HEK293 (cell line): ENCODE measurements around the gene SUCO.
"Not testable (repeated sequence)": the region's sequence is repeated elsewhere in the genome, so short reads cannot be mapped to it uniquely, and the experiment has no call there.

Experiments used
- KLF1 ChIP-seq: fragments of 450-650 bp; formaldehyde crosslinking; IDR thresholded peaks from 2 replicates; pipeline ENCODE4 v1.5.1; 2016; ENCODE audit warnings: missing biosample characterization, missing genetic modification characterization
- ZBTB21 ChIP-seq: fragments of 450-650 bp; formaldehyde crosslinking; IDR thresholded peaks from 2 replicates; pipeline ENCODE4 v1.5.1; 2017; ENCODE audit warnings: missing biosample characterization, missing genetic modification characterization
- ZNF366 ChIP-seq: fragments of 450-650 bp; formaldehyde crosslinking; conservative IDR thresholded peaks from 2 replicates; pipeline ENCODE4 v1.5.1; 2016; ENCODE audit warnings: missing biosample characterization, missing genetic modification characterization
- ZNF549 ChIP-seq: fragments of 450-650 bp; IDR thresholded peaks from 2 replicates; pipeline ENCODE4 v1.5.1; 2018; ENCODE audit warnings: missing biosample characterization, missing genetic modification characterization, mild to moderate bottlenecking, inconsistent platforms, moderate library complexity
- ZNF768 ChIP-seq: fragments of 450-650 bp; formaldehyde crosslinking; IDR thresholded peaks from 2 replicates; pipeline ENCODE4 v1.5.1; 2018; ENCODE audit warnings: missing biosample characterization, mild to moderate bottlenecking, missing genetic modification characterization
- ZSCAN23 ChIP-seq: fragments of 450-650 bp; formaldehyde crosslinking; IDR thresholded peaks from 2 replicates; pipeline ENCODE4 v1.5.1; 2016; ENCODE audit warnings: missing biosample characterization, missing genetic modification characterization
- ZXDB ChIP-seq: fragments of 450-650 bp; formaldehyde crosslinking; IDR thresholded peaks from 2 replicates; pipeline ENCODE4 v1.5.1; 2016; ENCODE audit warnings: missing biosample characterization, missing genetic modification characterization
- TF ChIP-seq, protein P1 (sequence below): fragments of 450-650 bp; formaldehyde crosslinking; IDR thresholded peaks from 2 replicates; pipeline ENCODE4 v1.5.1; 2016; ENCODE audit warnings: missing biosample characterization, missing genetic modification characterization
- TF ChIP-seq, protein P2 (sequence below): fragments of 450-650 bp; formaldehyde crosslinking; IDR thresholded peaks from 2 replicates; pipeline ENCODE4 v1.5.1; 2017; ENCODE audit warnings: missing biosample characterization, missing genetic modification characterization
- TF ChIP-seq, protein P3 (sequence below): fragments of 450-650 bp; formaldehyde crosslinking; IDR thresholded peaks from 2 replicates; pipeline ENCODE4 v1.5.1; 2016; ENCODE audit warnings: missing biosample characterization, missing genetic modification characterization

DNA sequence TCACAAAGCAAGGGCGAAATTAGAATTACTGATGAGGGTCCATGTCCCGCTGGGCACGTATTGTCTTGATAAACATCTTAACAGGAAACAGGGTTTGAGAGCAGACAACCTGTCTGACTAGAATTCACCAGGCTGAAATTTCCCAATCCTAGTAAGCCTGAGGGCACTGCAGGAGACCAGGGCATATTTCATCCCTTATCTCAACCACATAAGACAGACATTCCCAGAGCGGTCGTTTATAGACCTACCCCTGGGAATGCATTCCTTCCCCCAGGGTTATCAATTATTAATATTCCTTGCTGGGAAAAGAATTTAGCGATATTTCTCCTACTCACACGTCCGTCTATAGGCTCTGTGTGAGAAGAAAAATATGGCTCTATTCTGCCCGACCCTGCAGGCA is 87.7 kb downstream of the SUCO start:
- TF ChIP-seq, protein P1, sequence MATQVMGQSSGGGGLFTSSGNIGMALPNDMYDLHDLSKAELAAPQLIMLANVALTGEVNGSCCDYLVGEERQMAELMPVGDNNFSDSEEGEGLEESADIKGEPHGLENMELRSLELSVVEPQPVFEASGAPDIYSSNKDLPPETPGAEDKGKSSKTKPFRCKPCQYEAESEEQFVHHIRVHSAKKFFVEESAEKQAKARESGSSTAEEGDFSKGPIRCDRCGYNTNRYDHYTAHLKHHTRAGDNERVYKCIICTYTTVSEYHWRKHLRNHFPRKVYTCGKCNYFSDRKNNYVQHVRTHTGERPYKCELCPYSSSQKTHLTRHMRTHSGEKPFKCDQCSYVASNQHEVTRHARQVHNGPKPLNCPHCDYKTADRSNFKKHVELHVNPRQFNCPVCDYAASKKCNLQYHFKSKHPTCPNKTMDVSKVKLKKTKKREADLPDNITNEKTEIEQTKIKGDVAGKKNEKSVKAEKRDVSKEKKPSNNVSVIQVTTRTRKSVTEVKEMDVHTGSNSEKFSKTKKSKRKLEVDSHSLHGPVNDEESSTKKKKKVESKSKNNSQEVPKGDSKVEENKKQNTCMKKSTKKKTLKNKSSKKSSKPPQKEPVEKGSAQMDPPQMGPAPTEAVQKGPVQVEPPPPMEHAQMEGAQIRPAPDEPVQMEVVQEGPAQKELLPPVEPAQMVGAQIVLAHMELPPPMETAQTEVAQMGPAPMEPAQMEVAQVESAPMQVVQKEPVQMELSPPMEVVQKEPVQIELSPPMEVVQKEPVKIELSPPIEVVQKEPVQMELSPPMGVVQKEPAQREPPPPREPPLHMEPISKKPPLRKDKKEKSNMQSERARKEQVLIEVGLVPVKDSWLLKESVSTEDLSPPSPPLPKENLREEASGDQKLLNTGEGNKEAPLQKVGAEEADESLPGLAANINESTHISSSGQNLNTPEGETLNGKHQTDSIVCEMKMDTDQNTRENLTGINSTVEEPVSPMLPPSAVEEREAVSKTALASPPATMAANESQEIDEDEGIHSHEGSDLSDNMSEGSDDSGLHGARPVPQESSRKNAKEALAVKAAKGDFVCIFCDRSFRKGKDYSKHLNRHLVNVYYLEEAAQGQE (tag by site-specific recombination): not testable (repeated sequence)
- TF ChIP-seq, protein P2, sequence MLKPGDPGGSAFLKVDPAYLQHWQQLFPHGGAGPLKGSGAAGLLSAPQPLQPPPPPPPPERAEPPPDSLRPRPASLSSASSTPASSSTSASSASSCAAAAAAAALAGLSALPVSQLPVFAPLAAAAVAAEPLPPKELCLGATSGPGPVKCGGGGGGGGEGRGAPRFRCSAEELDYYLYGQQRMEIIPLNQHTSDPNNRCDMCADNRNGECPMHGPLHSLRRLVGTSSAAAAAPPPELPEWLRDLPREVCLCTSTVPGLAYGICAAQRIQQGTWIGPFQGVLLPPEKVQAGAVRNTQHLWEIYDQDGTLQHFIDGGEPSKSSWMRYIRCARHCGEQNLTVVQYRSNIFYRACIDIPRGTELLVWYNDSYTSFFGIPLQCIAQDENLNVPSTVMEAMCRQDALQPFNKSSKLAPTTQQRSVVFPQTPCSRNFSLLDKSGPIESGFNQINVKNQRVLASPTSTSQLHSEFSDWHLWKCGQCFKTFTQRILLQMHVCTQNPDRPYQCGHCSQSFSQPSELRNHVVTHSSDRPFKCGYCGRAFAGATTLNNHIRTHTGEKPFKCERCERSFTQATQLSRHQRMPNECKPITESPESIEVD: not testable (repeated sequence)
- not testable (repeated sequence) for TF ChIP-seq ZNF366 (tag by site-specific recombination); ZNF768 (tag by site-specific recombination); ZSCAN23 (tag by site-specific recombination); ZBTB21; KLF1 (tag by site-specific recombination); ZXDB; ZNF549
- TF ChIP-seq, protein P3, sequence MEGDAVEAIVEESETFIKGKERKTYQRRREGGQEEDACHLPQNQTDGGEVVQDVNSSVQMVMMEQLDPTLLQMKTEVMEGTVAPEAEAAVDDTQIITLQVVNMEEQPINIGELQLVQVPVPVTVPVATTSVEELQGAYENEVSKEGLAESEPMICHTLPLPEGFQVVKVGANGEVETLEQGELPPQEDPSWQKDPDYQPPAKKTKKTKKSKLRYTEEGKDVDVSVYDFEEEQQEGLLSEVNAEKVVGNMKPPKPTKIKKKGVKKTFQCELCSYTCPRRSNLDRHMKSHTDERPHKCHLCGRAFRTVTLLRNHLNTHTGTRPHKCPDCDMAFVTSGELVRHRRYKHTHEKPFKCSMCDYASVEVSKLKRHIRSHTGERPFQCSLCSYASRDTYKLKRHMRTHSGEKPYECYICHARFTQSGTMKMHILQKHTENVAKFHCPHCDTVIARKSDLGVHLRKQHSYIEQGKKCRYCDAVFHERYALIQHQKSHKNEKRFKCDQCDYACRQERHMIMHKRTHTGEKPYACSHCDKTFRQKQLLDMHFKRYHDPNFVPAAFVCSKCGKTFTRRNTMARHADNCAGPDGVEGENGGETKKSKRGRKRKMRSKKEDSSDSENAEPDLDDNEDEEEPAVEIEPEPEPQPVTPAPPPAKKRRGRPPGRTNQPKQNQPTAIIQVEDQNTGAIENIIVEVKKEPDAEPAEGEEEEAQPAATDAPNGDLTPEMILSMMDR (tag by site-specific recombination): not testable (repeated sequence)
